Stimulated activated CD4-positive, alpha-beta T cell treated with anti-CD3 and anti-CD28 coated beads, Interleukin-12 subunit alpha, Interleukin-12 subunit beta, amount 100 ng/mL, for 48 hours (primary cell): Measurements from ENCODE around the gene ARHGAP6.
"Not testable (repeated sequence)": the region's sequence is repeated elsewhere in the genome, so short reads cannot be mapped to it uniquely, and the experiment has no call there.

Experiments used
- DNase-seq, 3 donors: peaks; one replicate each; pipeline ENCODE4 v3.0.0-alpha.2; 2020; ENCODE audit warnings: low read depth in 2 of 3, low spot score in 1 of 3

Gene ARHGAP6

GRCh38 chrX:11257711-11258110 lies 408.0 kb downstream of the ARHGAP6 start:
- no peak for DNase-seq

GRCh38 chrX:11257290-11257689 lies 408.4 kb downstream of the ARHGAP6 start:
- DNase-seq = no peak

- no peak for DNase-seq
Measured at GRCh38 chrX:11254417-11255109, 411.2 kb downstream of the ARHGAP6 start.

GRCh38 chrX:11244636-11245035 lies 421.1 kb downstream of the ARHGAP6 start:
- DNase-seq = no peak

- DNase-seq = no peak
Measured at GRCh38 chrX:11242704-11243103, 423.0 kb downstream of the ARHGAP6 start.

GRCh38 chrX:11241720-11242119 lies 424.0 kb downstream of the ARHGAP6 start:
- no peak for DNase-seq

- no peak for DNase-seq
Measured at GRCh38 chrX:11239230-11239629, 426.5 kb downstream of the ARHGAP6 start.

GRCh38 chrX:11235377-11235776 lies 430.3 kb downstream of the ARHGAP6 start:
- not testable (repeated sequence) for DNase-seq

GRCh38 chrX:11215191-11215921 lies 450.4 kb downstream of the ARHGAP6 start:
- no peak for DNase-seq

- no peak for DNase-seq
Measured at GRCh38 chrX:11214346-11215190, 451.2 kb downstream of the ARHGAP6 start.

- DNase-seq = no peak
Measured at GRCh38 chrX:11212741-11213140, 453.0 kb downstream of the ARHGAP6 start.

GRCh38 chrX:11210415-11210801 lies 455.3 kb downstream of the ARHGAP6 start:
- no peak for DNase-seq

GRCh38 chrX:11209798-11210414 lies 455.8 kb downstream of the ARHGAP6 start:
- no peak for DNase-seq

- no peak for DNase-seq
Measured at GRCh38 chrX:11206716-11207115, 459.0 kb downstream of the ARHGAP6 start.

GRCh38 chrX:11205796-11206195 lies 459.9 kb downstream of the ARHGAP6 start:
- no peak for DNase-seq

GRCh38 chrX:11197671-11198070 lies 468.0 kb downstream of the ARHGAP6 start:
- no peak for DNase-seq

- DNase-seq = no peak
Measured at GRCh38 chrX:11196476-11196875, 469.2 kb downstream of the ARHGAP6 start.

GRCh38 chrX:11193035-11193469 lies 472.7 kb downstream of the ARHGAP6 start:
- DNase-seq = no peak

GRCh38 chrX:11190745-11191510 lies 474.8 kb downstream of the ARHGAP6 start:
- no peak for DNase-seq

- DNase-seq = no peak
Measured at GRCh38 chrX:11189097-11189496, 476.6 kb downstream of the ARHGAP6 start.

GRCh38 chrX:11188664-11189063 lies 477.1 kb downstream of the ARHGAP6 start:
- no peak for DNase-seq
